ENCODE results near the gene EXOSC7. TPM values are rescaled to one million over a fixed set of nuclear protein-coding genes. Genes with fewer than 3 reads are reported as not detected.

Gene EXOSC7
- total and polyA plus RNA-seq, 2 of the 4 experiments (the other 2 are of a cell fraction): 61.6 to 62.2 TPM

GRCh38 chr3:44989636-44990373 lies 13.8 kb downstream of the EXOSC7 start:
- no peaks in the 10 kb centered on the region for H3K27me3 ChIP-seq (ENCODE audit: control insufficient read depth, insufficient read depth, low read length)
- H4K20me1 ChIP-seq (ENCODE audit: insufficient read depth, low read length): peaks cover 33% of the 10 kb centered on the region; the same call in 1 of the 2 replicates
- no peak overlapping the region for H2AK9ac ChIP-seq (replicated peaks; ENCODE audit: low read depth, low read length, poor library complexity)
- DNase-seq (no peak), ATAC-seq (ENCODE audit: low read depth) (no peak)
- H2AK5ac ChIP-seq (ENCODE audit: low read depth, low read length): no peak overlapping the region; the same call in 1 of the 2 replicates
- dilution Hi-C loops (cut with HindIII; ENCODE audit: low sequenced_read_pairs, unreplicated experiment): no loop called here
- intact Hi-C loops (cut with micrococcal nuclease): no loop called here
- peaks cover 36 to 69% of the 10 kb centered on the region in 2 experiments for H3K79me1 ChIP-seq (ENCODE audit: low read depth in 1 of 2, low read length in 2 of 2)
- H3K36me3 ChIP-seq (ENCODE audit: control insufficient read depth, insufficient read depth, low read length): peaks cover 4% of the 10 kb centered on the region
- no TSS peak for BruUV-seq (replicated peaks)
- H3K4me2 ChIP-seq (ENCODE audit: low read depth, low read length): no peak overlapping the region
- H2BK5ac ChIP-seq (ENCODE audit: low read depth, low read length, poor library complexity, severe bottlenecking): no peak overlapping the region
- in situ Hi-C loops (cut with MboI; ENCODE audit: low sequenced_read_pairs): no loop called here
- no peak overlapping the region for H4K8ac ChIP-seq (ENCODE audit: low read depth in 2 of 2, low read length in 2 of 2)
- H2AFZ ChIP-seq (replicated peaks; ENCODE audit: low read length, poor library complexity): no peak overlapping the region
- no peak overlapping the region for H3K23ac ChIP-seq (ENCODE audit: low read depth, low read length)
- H2BK120ac ChIP-seq (ENCODE audit: low read depth, low read length): no peak overlapping the region
- no peak overlapping the region for H3K4me3 ChIP-seq (ENCODE audit: insufficient read depth, low read depth, low read length)
- H3K4ac ChIP-seq (ENCODE audit: low read depth, low read length): no peak overlapping the region
- H2BK20ac ChIP-seq (ENCODE audit: low read depth, low read length): no peak overlapping the region
- no peak overlapping the region for H2BK15ac ChIP-seq (ENCODE audit: low read depth, low read length)
- no peak overlapping the region for H3K56ac ChIP-seq (ENCODE audit: extremely low read depth, insufficient read depth, low read length)
- H4K5ac ChIP-seq (ENCODE audit: low read depth, low read length): no peak overlapping the region
- ChIA-PET CTCF (interaction anchor here (0.5 kb wide), 1 partner anchor 138 kb away, joined by 3 read pairs; no protein-coding TSS in a partner anchor), POLR2A (ENCODE audit: unreplicated experiment) (no interaction called here)
- peaks cover 18% of the 10 kb centered on the region for H3K4me1 ChIP-seq (ENCODE audit: control insufficient read depth, insufficient read depth, low read length)
- no peak overlapping the region for H4K91ac ChIP-seq (ENCODE audit: insufficient read depth, low read depth, low read length)
- TF ChIP-seq RAD21 (IDR thresholded peaks at IDR 0.05; ENCODE audit: low read length) (no peak), NFE2L2 (IDR thresholded peaks at IDR 0.05; ENCODE audit: low read depth, low read length) (no peak), FOS (IDR thresholded peaks at IDR 0.05; ENCODE audit: low read depth, low read length) (no peak), MXI1 (IDR thresholded peaks at IDR 0.05; ENCODE audit: borderline replicate concordance, low read depth, low read length) (no peak), ELK1 (IDR thresholded peaks at IDR 0.05; ENCODE audit: borderline replicate concordance, low read depth, low read length) (no peak), RCOR1 (IDR thresholded peaks at IDR 0.05; ENCODE audit: insufficient replicate concordance, low read length) (no peak), CTCF (conservative IDR thresholded peaks at IDR 0.05; ENCODE audit: low read depth, low read length) (no peak), MAFK (IDR thresholded peaks at IDR 0.05; ENCODE audit: low read depth, low read length) (no peak), SMC3 (IDR thresholded peaks at IDR 0.05; ENCODE audit: low read depth, low read length) (no peak), CEBPB (IDR thresholded peaks at IDR 0.05; ENCODE audit: low read depth, low read length) (no peak), CHD1 (IDR thresholded peaks at IDR 0.05; ENCODE audit: low read depth, low read length) (no peak), BHLHE40 (IDR thresholded peaks at IDR 0.05; ENCODE audit: low read depth, low read length) (no peak), RFX5 (IDR thresholded peaks at IDR 0.05; ENCODE audit: low read depth, low read length) (no peak), USF2 (IDR thresholded peaks at IDR 0.05; ENCODE audit: low read depth, low read length) (no peak), MAZ (IDR thresholded peaks at IDR 0.05; ENCODE audit: borderline replicate concordance, low read depth, low read length) (no peak), POLR2A (IDR thresholded peaks at IDR 0.05; ENCODE audit: low read depth, low read length) (no peak)
- no peak overlapping the region for H3K9ac ChIP-seq (ENCODE audit: low read depth, low read length)
- peaks cover 28% of the 10 kb centered on the region for H3K9me1 ChIP-seq (ENCODE audit: insufficient read depth, low read length)
- H3K14ac ChIP-seq (replicated peaks; ENCODE audit: low read depth, low read length): no peak overlapping the region
- no CpG with 5 or more reads among the region's 1 CpG for WGBS, 2 experiments (ENCODE audit: extremely low coverage in 2 of 2, insufficient read length in 1 of 2)
- no peaks in the 10 kb centered on the region for H3K9me3 ChIP-seq (ENCODE audit: control insufficient read depth, insufficient read depth, low read length)
- H3K27ac ChIP-seq (ENCODE audit: insufficient read depth, low read length): no peak overlapping the region
- H3K18ac ChIP-seq (ENCODE audit: low read depth, low read length): no peak overlapping the region

Data from IMR-90 (cell line).